HG03039 (cell line): ENCODE data around the gene IL1RN.
"Not testable (repeated sequence)": the region's sequence is repeated elsewhere in the genome, so short reads cannot be mapped to it uniquely, and the experiment has no call there.

Experiments used
- ATAC-seq: cut with Tn5 transposase; IDR thresholded peaks from one replicate; pipeline ENCODE4 v1.9.1; 2021; ENCODE audit warnings: mild to moderate bottlenecking, moderate library complexity; ENCODE audit not compliant: unreplicated experiment

Gene IL1RN

GRCh38 chr2:113126845-113127645 is at the start of gene IL1RN:
Gene IL1RN (plus strand): TSS chr2:113127598. CDS start chr2:113127625, 27 bp downstream.
- ATAC-seq = no peak

- ATAC-seq = no peak
These were observed 49.5 kb upstream of the IL1RN start for GRCh38 chr2:113077921-113078320.

GRCh38 chr2:113078350-113078839 is 49.0 kb upstream of the IL1RN start:
- no peak for ATAC-seq

GRCh38 chr2:113079131-113079530 is 48.3 kb upstream of the IL1RN start:
- ATAC-seq = no peak

- ATAC-seq = no peak
These were observed 47.3 kb upstream of the IL1RN start for GRCh38 chr2:113080134-113080533.

- ATAC-seq = no peak
These were observed 45.7 kb upstream of the IL1RN start for GRCh38 chr2:113081488-113082210.

- no peak for ATAC-seq
These were observed 44.1 kb upstream of the IL1RN start for GRCh38 chr2:113083296-113083695.

- ATAC-seq = no peak
These were observed 43.0 kb upstream of the IL1RN start for GRCh38 chr2:113084249-113085000.

GRCh38 chr2:113085542-113085941 is 41.9 kb upstream of the IL1RN start:
- no peak for ATAC-seq

- no peak for ATAC-seq
These were observed 39.0 kb upstream of the IL1RN start for GRCh38 chr2:113088213-113088992.

- no peak for ATAC-seq
These were observed 37.5 kb upstream of the IL1RN start for GRCh38 chr2:113089916-113090315.

GRCh38 chr2:113091231-113091896 is 36.0 kb upstream of the IL1RN start:
- no peak for ATAC-seq

- no peak for ATAC-seq
These were observed 34.4 kb upstream of the IL1RN start for GRCh38 chr2:113092864-113093612.

GRCh38 chr2:113093613-113093977 is 33.8 kb upstream of the IL1RN start:
- no peak for ATAC-seq

- ATAC-seq = not testable (repeated sequence)
These were observed 31.1 kb upstream of the IL1RN start for GRCh38 chr2:113096306-113096705.

GRCh38 chr2:113096842-113097618 is 30.4 kb upstream of the IL1RN start:
- not testable (repeated sequence) for ATAC-seq

- no peak for ATAC-seq
These were observed 29.4 kb upstream of the IL1RN start for GRCh38 chr2:113098041-113098440.

GRCh38 chr2:113098532-113098931 is 28.9 kb upstream of the IL1RN start:
- no peak for ATAC-seq

- ATAC-seq = no peak
These were observed 25.3 kb upstream of the IL1RN start for GRCh38 chr2:113102133-113102532.
